ENCODE results near the gene PM20D2. TPM values are rescaled to one million over a fixed set of nuclear protein-coding genes. Genes with fewer than 3 reads are reported as not detected.

Gene PM20D2
- polyA plus RNA-seq, 3 donors = 1.2 to 2.1 (median 1.4) TPM

GRCh38 chr6:89111933-89112332 is 33.9 kb upstream of the PM20D2 start:
- no peak overlapping the region for H3K4me2 ChIP-seq (replicated peaks; ENCODE audit: extremely low read depth, low read length, poor library complexity, severe bottlenecking)
- no peak overlapping the region for H3K4me3 Mint-ChIP-seq
- no peak overlapping the region for H2AFZ ChIP-seq (ENCODE audit: insufficient read depth, low read depth, low read length, poor library complexity, severe bottlenecking)
- H4K20me1 ChIP-seq (ENCODE audit: insufficient read depth, low read length) = no peaks in the 10 kb centered on the region
- WGBS (ENCODE audit: insufficient coverage) = 100% methylated on average over 4 of the region's 9 CpGs
- H3K9ac ChIP-seq (ENCODE audit: insufficient read depth, low read length, poor library complexity, severe bottlenecking) = no peak overlapping the region
- no peaks in the 10 kb centered on the region for H3K9me3 ChIP-seq (replicated peaks in 1 of 2; ENCODE audit: control insufficient read depth in 1 of 2, insufficient read depth in 1 of 2, low read length in 2 of 2)
- no peaks in the 10 kb centered on the region for H3K79me2 ChIP-seq (ENCODE audit: insufficient read depth, low read length)
- H3K4me1 Mint-ChIP-seq = peaks cover 2% of the 10 kb centered on the region
- H3K4me3 ChIP-seq (replicated peaks in 1 of 3; ENCODE audit: low read depth in 2 of 3, low read length in 3 of 3) = no peak overlapping the region
- no peak for DNase-seq
- no peaks in the 10 kb centered on the region for H3K36me3 ChIP-seq (replicated peaks in 1 of 2; ENCODE audit: control insufficient read depth in 1 of 2, insufficient read depth in 2 of 2, low read length in 2 of 2)
- peaks cover 2 to 3% of the 10 kb centered on the region in 2 donors for H3K27me3 ChIP-seq (ENCODE audit: control insufficient read depth in 2 of 2, insufficient read depth in 2 of 2, low read length in 2 of 2)
- H3K27ac ChIP-seq (ENCODE audit: low read depth in 1 of 2, low read length in 2 of 2) = no peak overlapping the region
- H3K27me3 Mint-ChIP-seq (ENCODE audit: low read depth in 3 of 3) = peaks cover under 1 to 6% (median 5%) of the 10 kb centered on the region in 3 donors
- TF ChIP-seq CTCF (IDR thresholded peaks at IDR 0.05) = no peak
- no peaks in the 10 kb centered on the region for H3K9me3 Mint-ChIP-seq
- peaks cover 0 to 1% of the 10 kb centered on the region in 2 donors for H3K36me3 Mint-ChIP-seq
- H3K4me1 ChIP-seq (ENCODE audit: control insufficient read depth in 1 of 2, insufficient read depth in 2 of 2, low read length in 2 of 2) = peaks cover 2 to 3% of the 10 kb centered on the region in 2 donors
- H3K27ac Mint-ChIP-seq = no peak overlapping the region
- intact Hi-C loops (cut with micrococcal nuclease) = no loop called here

DNA sequence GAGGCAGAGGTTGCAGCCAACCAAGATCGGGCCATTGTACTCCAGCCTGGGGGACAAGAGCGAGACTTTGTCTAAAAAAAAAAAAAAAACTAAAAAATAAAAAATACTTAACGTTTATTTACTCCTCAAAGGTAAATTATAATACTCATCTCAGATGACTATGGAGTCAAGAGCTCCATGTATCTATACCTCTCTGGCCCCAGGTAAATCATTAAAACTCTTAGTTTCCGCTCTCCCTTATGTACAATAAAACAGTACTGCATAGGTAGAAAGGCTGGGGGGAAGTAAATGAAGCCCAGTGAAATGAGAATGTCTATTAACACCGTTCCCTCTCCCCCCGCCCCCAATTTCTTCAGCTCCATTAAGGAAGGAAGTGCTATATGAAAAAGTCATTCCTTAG is 29.2 kb upstream of the PM20D2 start:
- no peak for TF ChIP-seq CTCF (IDR thresholded peaks at IDR 0.05)
- no peaks in the 10 kb centered on the region for H3K79me2 ChIP-seq (ENCODE audit: insufficient read depth, low read length)
- H3K27ac ChIP-seq (ENCODE audit: low read depth in 1 of 2, low read length in 2 of 2) = no peak overlapping the region
- H3K9me3 ChIP-seq (replicated peaks in 1 of 2; ENCODE audit: control insufficient read depth in 1 of 2, insufficient read depth in 1 of 2, low read length in 2 of 2) = no peaks in the 10 kb centered on the region
- Mint-ChIP-seq H3K9me3 (peaks cover 0 to 6% (median 3%) of the 10 kb centered on the region in 7 donors), H3K27me3 (ENCODE audit: low read depth in 3 of 3) (peaks cover 9 to 19% (median 10%) of the 10 kb centered on the region in 3 donors), H3K4me1 (peaks cover 8% of the 10 kb centered on the region), H3K36me3 (no peaks in the 10 kb centered on the region), H3K4me3 (peak overlapping the region; percentile 80 to 93), H3K27ac (peak overlapping the region in 1 of 7 donors; percentile 81)
- intact Hi-C loops (cut with micrococcal nuclease) = no loop called here
- H3K4me1 ChIP-seq (ENCODE audit: control insufficient read depth in 1 of 2, insufficient read depth in 2 of 2, low read length in 2 of 2) = peaks cover 8 to 12% of the 10 kb centered on the region in 2 donors
- H2AFZ ChIP-seq (ENCODE audit: insufficient read depth, low read depth, low read length, poor library complexity, severe bottlenecking) = no peak overlapping the region
- peaks cover 3 to 17% of the 10 kb centered on the region in 2 donors for H3K27me3 ChIP-seq (ENCODE audit: control insufficient read depth in 2 of 2, insufficient read depth in 2 of 2, low read length in 2 of 2)
- DNase-seq = no peak
- no peak overlapping the region for H3K9ac ChIP-seq (ENCODE audit: insufficient read depth, low read length, poor library complexity, severe bottlenecking)
- no CpG with 5 or more reads among the region's 6 CpGs for WGBS (ENCODE audit: insufficient coverage)
- H3K36me3 ChIP-seq (replicated peaks in 1 of 2; ENCODE audit: control insufficient read depth in 1 of 2, insufficient read depth in 2 of 2, low read length in 2 of 2) = no peaks in the 10 kb centered on the region
- H3K4me3 ChIP-seq (replicated peaks in 1 of 3; ENCODE audit: low read depth in 2 of 3, low read length in 3 of 3) = peak overlapping the region in 1 of 3 experiments; percentile 81
- no peaks in the 10 kb centered on the region for H4K20me1 ChIP-seq (ENCODE audit: insufficient read depth, low read length)
- H3K4me2 ChIP-seq (replicated peaks; ENCODE audit: extremely low read depth, low read length, poor library complexity, severe bottlenecking) = peak overlapping the region; percentile 88

All from CD14-positive monocyte (primary cell).